H1 (cell line): ENCODE measurements around the gene PAK6. TPM values are rescaled to one million over a fixed set of nuclear protein-coding genes. Genes with fewer than 3 reads are reported as not detected.

Source experiments
- HDAC6 ChIP-seq: IDR thresholded peaks from one replicate; pipeline ENCODE4 v1.7.1; 2012; ENCODE audit warnings: low read depth, mild to moderate bottlenecking, inconsistent platforms, low read length, moderate library complexity
- YY1 ChIP-seq: IDR thresholded peaks from 2 replicates; pipeline ENCODE4 v1.6.1; 2011; ENCODE audit warnings: low read depth, mild to moderate bottlenecking, low read length
- polyA plus RNA-seq, 7 experiments: library from polyadenylated mRNA; depleted of rRNA in 3 of 7; stranded (reverse) in 5 of 7; unstranded in 2 of 7; fragments of >200 nt in 5 of 7; fragments of 200-250 nt in 2 of 7; gene quantifications; 1 replicate in 5 of 7; 2 replicates in 1 of 7; 4 replicates in 1 of 7; pipeline versions ENCODE4 v1.2.1 to v1.2.3, GENCODE V29; 2011 to 2013; ENCODE audit warnings: missing spikeins in 2 of 7, mixed read lengths in 2 of 7
- total RNA-seq: library from RNA; stranded (reverse); fragmentation: NEBNext Ultra II Directional; extraction: Animal tissue kit (Norgen Biotek cat#: 25700); gene quantifications from 2 replicates; pipeline ENCODE4 v1.2.1, GENCODE V29; 2021

Gene PAK6
- total and polyA plus RNA-seq, 2 of the 8 experiments (the other 6 are each of a cell fraction or from before 2014, with no cell fraction given): 6.9 to 9.4 TPM

GRCh38 chr15:40269604-40270003, 30.7 kb downstream of the PAK6 start (continued):
- TF ChIP-seq YY1 (no peak), HDAC6 (no peak)
